ENCODE data around the gene PCSK4.

GRCh38 chr19:1528596-1529429 is 38.7 kb upstream of the PCSK4 start:
- TF ChIP-seq POLR2A (IDR thresholded peaks at IDR 0.05) (no peak), CTCF (IDR thresholded peaks at IDR 0.05) (no peak)

Measured in tibial nerve (tissue), 3 donors.